SK-N-SH (cell line): ENCODE results near the gene RASGRF2. TPM values are rescaled to one million over a fixed set of nuclear protein-coding genes. Genes with fewer than 3 reads are reported as not detected.

Source experiments
- CTCF ChIA-PET: fragments of 300-600, 350-600 bp; formaldehyde crosslinking; extraction: SDS; loops from one replicate; lab custom pipeline; 2021; lab: Yijun Ruan, JAX
- POLR2A ChIA-PET: fragments of 350-600 bp; sonication (Branson Sonifier 250); formaldehyde crosslinking; extraction: SDS; loops from one replicate; lab custom pipeline; 2020; ENCODE audit warnings: antibody characterized with exemption, inconsistent platforms; lab: Yijun Ruan, JAX
- DNase-seq: peaks from one replicate; pipeline ENCODE4 v3.0.0; 2012
- H2AFZ ChIP-seq: fragments of 200-600 bp; sonication (generic); 2 replicates; pipeline ENCODE4 v1.8.1; 2016; ENCODE audit warnings: antibody characterized with exemption, mild to moderate bottlenecking, low read depth
- H3F3A ChIP-seq: fragments of 200-600 bp; sonication (generic); replicated peaks from 2 replicates; pipeline ENCODE3; 2016; ENCODE audit warnings: antibody characterized with exemption, mild to moderate bottlenecking; ENCODE audit not compliant: insufficient read depth
- H3K27ac ChIP-seq, 2 experiments: fragments of 200-500 bp in 1 of 2; fragments of 200-600 bp in 1 of 2; sonication (Bioruptor generic) in 1 of 2; sonication (generic), shearing (Covaris generic) in 1 of 2; 2 replicates each; pipeline versions ENCODE4 v1.5.1 to v1.6.1; 2014 to 2016; ENCODE audit warnings: low read depth in 2 of 2, inconsistent platforms in 1 of 2, low read length in 1 of 2, mild to moderate bottlenecking in 1 of 2, mixed read lengths in 1 of 2
- H3K27me3 ChIP-seq: fragments of 200-600 bp; sonication (generic), shearing (Covaris generic); 2 replicates; pipeline ENCODE4 v1.6.1; 2016; ENCODE audit warnings: mixed run types; ENCODE audit not compliant: insufficient read depth
- H3K36me3 ChIP-seq, 2 experiments: fragments of 200-500 bp in 1 of 2; fragments of 200-600 bp in 1 of 2; sonication (Bioruptor generic) in 1 of 2; sonication (generic) in 1 of 2; replicated peaks in 1 of 2; 2 replicates each; pipeline versions ENCODE3 to v1.5.1; 2014 to 2016; ENCODE audit warnings: low read length in 1 of 2, mild to moderate bottlenecking in 1 of 2; ENCODE audit not compliant: insufficient read depth in 2 of 2, control insufficient read depth in 1 of 2
- H3K4me1 ChIP-seq, 2 experiments: fragments of 200-500 bp in 1 of 2; fragments of 200-600 bp in 1 of 2; sonication (Bioruptor generic) in 1 of 2; sonication (generic), shearing (Covaris generic) in 1 of 2; 2 replicates each; pipeline versions ENCODE4 v1.5.1 to v1.6.1; 2014 to 2016; ENCODE audit warnings: low read depth in 1 of 2, low read length in 1 of 2, mixed run types in 1 of 2; ENCODE audit not compliant: insufficient read depth in 2 of 2, control insufficient read depth in 1 of 2
- H3K4me2 ChIP-seq: fragments of 200-600 bp; sonication (generic), shearing (Covaris generic); 2 replicates; pipeline ENCODE4 v1.6.1; 2017; ENCODE audit warnings: mixed run types
- H3K4me3 ChIP-seq, 2 experiments: fragments of 200-500 bp in 1 of 2; fragments of 200-600 bp in 1 of 2; sonication (Bioruptor generic) in 1 of 2; sonication (generic), shearing (Covaris generic) in 1 of 2; 2 replicates each; pipeline versions ENCODE4 v1.5.1 to v1.8.1; 2014 to 2016; ENCODE audit warnings: low read depth in 2 of 2, inconsistent platforms in 1 of 2, low read length in 1 of 2, mild to moderate bottlenecking in 1 of 2, mixed read lengths in 1 of 2, moderate library complexity in 1 of 2
- H3K79me2 ChIP-seq: fragments of 200-600 bp; sonication (generic); 2 replicates; pipeline ENCODE4 v1.8.1; 2017; ENCODE audit warnings: mild to moderate bottlenecking; ENCODE audit not compliant: insufficient read depth
- H3K9ac ChIP-seq: fragments of 200-600 bp; sonication (generic); 2 replicates; pipeline ENCODE4 v1.6.1; 2017; ENCODE audit warnings: mixed run types
- H3K9me2 ChIP-seq: fragments of 200-600 bp; sonication (generic); 2 replicates; pipeline ENCODE4 v1.6.1; 2017; ENCODE audit warnings: mixed run types
- H3K9me3 ChIP-seq: fragments of 200-600 bp; sonication (generic); 2 replicates; pipeline ENCODE4 v1.6.1; 2017; ENCODE audit warnings: mixed run types, mild to moderate bottlenecking, moderate library complexity
- H4K20me1 ChIP-seq: fragments of 200-600 bp; sonication (generic); 2 replicates; pipeline ENCODE4 v1.6.1; 2017; ENCODE audit warnings: mild to moderate bottlenecking, mixed run types; ENCODE audit not compliant: insufficient read depth
- CHD2 ChIP-seq: fragments of 150-350 bp; IDR thresholded peaks from 2 replicates; pipeline ENCODE4 v1.6.1; 2018; ENCODE audit warnings: low read length; ENCODE audit not compliant: partially characterized antibody
- EP300 ChIP-seq, 2 experiments: IDR thresholded peaks; 2 replicates each; pipeline versions ENCODE4 v1.4.0 to v1.6.1; 2012; ENCODE audit warnings: borderline replicate concordance in 1 of 2, low read depth in 1 of 2, low read length in 1 of 2
- EZH2phosphoT487 ChIP-seq: fragments of 200-600 bp; sonication (generic); IDR thresholded peaks from 2 replicates; pipeline ENCODE4 v1.6.1; 2017; ENCODE audit warnings: low read depth, mixed run types, mild to moderate bottlenecking, antibody characterized with exemption, moderate library complexity, borderline replicate concordance
- FOXM1 ChIP-seq: IDR thresholded peaks from 2 replicates; pipeline ENCODE4 v1.4.0; 2012; ENCODE audit warnings: low read depth, mild to moderate bottlenecking
- GATA2 ChIP-seq: sonication (generic); formaldehyde crosslinking; IDR thresholded peaks from 2 replicates; pipeline ENCODE4 v1.5.0; 2020; ENCODE audit warnings: mild to moderate bottlenecking, missing genetic modification reagents
- IRF3 ChIP-seq: fragments of 150-350 bp; IDR thresholded peaks from 2 replicates; pipeline ENCODE4 v1.6.1; 2016; ENCODE audit warnings: mild to moderate bottlenecking, low read depth, low read length
- MAX ChIP-seq: IDR thresholded peaks from 2 replicates; pipeline ENCODE4 v1.4.0; 2012; ENCODE audit warnings: low read depth
- MEF2A ChIP-seq: IDR thresholded peaks from 2 replicates; pipeline ENCODE4 v1.4.0; 2012; ENCODE audit warnings: low read depth, borderline replicate concordance
- NFIC ChIP-seq: IDR thresholded peaks from 2 replicates; pipeline ENCODE4 v1.4.0; 2012; ENCODE audit warnings: borderline replicate concordance
- NRF1 ChIP-seq: IDR thresholded peaks from 2 replicates; pipeline ENCODE4 v1.6.1; 2012; ENCODE audit warnings: low read depth, mild to moderate bottlenecking, low read length
- RAD21 ChIP-seq: IDR thresholded peaks from 2 replicates; pipeline ENCODE4 v1.6.1; 2012; ENCODE audit warnings: mild to moderate bottlenecking, low read length
- TEAD4 ChIP-seq: IDR thresholded peaks from 2 replicates; pipeline ENCODE4 v1.4.0; 2012; ENCODE audit warnings: mild to moderate bottlenecking, borderline replicate concordance; ENCODE audit not compliant: insufficient read depth
- USF1 ChIP-seq: IDR thresholded peaks from 2 replicates; pipeline ENCODE4 v1.4.0; 2012; ENCODE audit warnings: low read depth, borderline replicate concordance
- USF2 ChIP-seq: fragments of 150-350 bp; IDR thresholded peaks from 2 replicates; pipeline ENCODE4 v1.6.1; 2017; ENCODE audit warnings: antibody characterized with exemption, low read length, low read depth, borderline replicate concordance
- YY1 ChIP-seq: IDR thresholded peaks from 2 replicates; pipeline ENCODE4 v1.4.0; 2012; ENCODE audit warnings: low read depth, mild to moderate bottlenecking
- ZBTB33 ChIP-seq: IDR thresholded peaks from 2 replicates; pipeline ENCODE4 v1.4.0; 2012; ENCODE audit warnings: low read depth, borderline replicate concordance
- WGBS: methylation state at CpG from one replicate; pipeline ENCODE4 v1.1.6; 2017; ENCODE audit warnings: low lambda C conversion rate; 5-methylcytosine and 5-hydroxymethylcytosine counted together
- polyA plus RNA-seq, 3 experiments: library from polyadenylated mRNA; depleted of rRNA; stranded (reverse); fragments of >200 nt; gene quantifications; 2 replicates each; pipeline ENCODE4 v1.2.3, GENCODE V29; 2012

RASGRF2 gene
- polyA plus RNA-seq, 1 of the 3 experiments (the other 2 are of a cell fraction) = under 0.01 TPM

GRCh38 chr5:81086881-81087281 lies 126.7 kb downstream of the RASGRF2 start (continued):
- no peak for TF ChIP-seq ZBTB33
- TF ChIP-seq TEAD4 = no peak
- TF ChIP-seq MEF2A = no peak
- no peak for TF ChIP-seq RAD21
- TF ChIP-seq GATA2 (CRISPR knock-in tag) = no peak

GRCh38 chr5:81091199-81091598 lies 131.0 kb downstream of the RASGRF2 start:
- Histone ChIP-seq H3K9me2 (no peaks in the 10 kb centered on the region), H3F3A (no peaks in the 10 kb centered on the region), H3K27me3 (no peaks in the 10 kb centered on the region), H3K27ac (no peak overlapping the region), H2AFZ (no peak overlapping the region), H3K4me2 (no peak overlapping the region), H3K79me2 (no peaks in the 10 kb centered on the region), H3K4me1 (no peaks in the 10 kb centered on the region), H3K9ac (no peak overlapping the region), H3K4me3 (no peak overlapping the region), H3K36me3 (no peaks in the 10 kb centered on the region), H4K20me1 (no peaks in the 10 kb centered on the region), H3K9me3 (no peaks in the 10 kb centered on the region)
- ChIA-PET POLR2A (no interaction called here), CTCF (interaction anchor here (1.2 kb wide), 1 partner anchor 17 kb away, joined by 3 read pairs; no protein-coding TSS in a partner anchor)
- WGBS = 62% methylated on average over 3 of the region's 3 CpGs
- DNase-seq = no peak
- TF ChIP-seq RAD21 (no peak), MAX (no peak), NRF1 (no peak), NFIC (no peak)
- TF ChIP-seq, all 33 proteins: peak for 0

GRCh38 chr5:81093536-81094196 lies 133.5 kb downstream of the RASGRF2 start:
- POLR2A ChIA-PET = no interaction called here
- H2AFZ ChIP-seq = no peak overlapping the region
- H4K20me1 ChIP-seq = no peaks in the 10 kb centered on the region
- DNase-seq = no peak
- H3K27ac ChIP-seq = no peak overlapping the region
- H3K4me3 ChIP-seq = no peak overlapping the region
- no peaks in the 10 kb centered on the region for H3F3A ChIP-seq
- no peaks in the 10 kb centered on the region for H3K9me2 ChIP-seq
- CTCF ChIA-PET = no interaction called here
- 68% methylated on average over 2 of the region's 2 CpGs for WGBS
- H3K36me3 ChIP-seq = no peaks in the 10 kb centered on the region
- no peaks in the 10 kb centered on the region for H3K27me3 ChIP-seq
- no peaks in the 10 kb centered on the region for H3K79me2 ChIP-seq
- no peaks in the 10 kb centered on the region for H3K4me1 ChIP-seq
- no peak overlapping the region for H3K4me2 ChIP-seq
- H3K9me3 ChIP-seq = no peaks in the 10 kb centered on the region
- no peak overlapping the region for H3K9ac ChIP-seq
- no peak for TF ChIP-seq EZH2phosphoT487
- TF ChIP-seq FOXM1 = no peak
- no peak for TF ChIP-seq MEF2A
- TF ChIP-seq TEAD4 = no peak
- TF ChIP-seq YY1 = no peak
- no peak for TF ChIP-seq EP300 (IDR thresholded peaks at IDR 0.05; ENCODE audit: borderline replicate concordance in 1 of 2, low read depth in 1 of 2, low read length in 1 of 2)
- no peak for TF ChIP-seq IRF3
- TF ChIP-seq ZBTB33 = no peak
- TF ChIP-seq NRF1 = no peak
- TF ChIP-seq USF2 = no peak
- no peak for TF ChIP-seq USF1
- TF ChIP-seq CHD2 = no peak
